HL-60/S4 treated with retinoic acid at 250 ng/mL for 4 days and 3 days (cell line): ENCODE data around the gene HOXC4.

Source experiments
- in situ Hi-C: fragments of 300-500 bp; cut with MboI; formaldehyde crosslinking; loops from 2 replicates; pipeline ENCODE4 v1.7.0; 2022; ENCODE audit warnings: low sequenced_read_pairs

The HOXC4 gene

DNA sequence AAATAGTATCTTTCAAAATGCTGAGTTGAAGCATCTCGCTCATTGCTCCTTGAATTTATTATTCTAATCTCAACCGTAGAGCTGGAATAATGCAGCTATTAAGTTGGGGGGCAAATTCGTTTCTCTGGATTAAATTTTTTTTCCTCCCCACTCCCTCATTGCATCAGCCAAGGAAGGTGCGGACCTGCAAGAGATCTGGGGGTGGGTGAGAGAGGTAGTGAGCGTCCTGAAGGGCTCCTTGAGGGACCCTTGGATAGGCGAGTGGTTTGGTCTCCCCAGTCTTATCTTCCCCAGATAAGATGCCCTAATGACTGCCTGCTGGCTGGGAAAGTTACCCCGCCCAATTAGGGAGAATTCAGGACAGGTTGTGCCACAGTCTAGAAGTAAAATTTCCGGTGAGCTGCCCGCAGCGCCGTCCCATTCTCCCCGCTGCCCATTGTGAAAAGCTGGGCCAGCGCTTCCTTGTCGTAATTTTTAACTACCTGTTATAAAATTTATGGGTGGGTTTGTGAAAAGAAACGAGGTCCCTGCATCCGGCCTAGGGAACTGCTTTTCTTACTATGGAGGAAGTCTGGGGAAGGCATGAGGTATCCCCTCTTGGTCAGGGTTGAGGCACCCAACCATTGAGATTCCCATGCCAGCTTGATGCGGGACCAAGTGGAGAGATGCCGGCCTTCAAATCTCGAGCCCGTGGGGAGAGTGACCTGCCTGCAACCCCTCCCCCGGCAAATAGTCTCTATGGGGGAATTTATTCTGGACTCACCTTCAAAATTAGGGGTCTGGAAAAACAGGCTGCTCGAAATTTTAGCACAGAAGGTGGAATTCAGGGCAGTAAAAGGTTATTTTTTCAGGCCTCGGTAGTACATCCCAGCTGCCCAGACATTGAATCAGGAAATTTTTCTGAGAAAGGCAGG, 38.4 kb upstream of the HOXC4 start:
- in situ Hi-C loops = no loop called here

DNA sequence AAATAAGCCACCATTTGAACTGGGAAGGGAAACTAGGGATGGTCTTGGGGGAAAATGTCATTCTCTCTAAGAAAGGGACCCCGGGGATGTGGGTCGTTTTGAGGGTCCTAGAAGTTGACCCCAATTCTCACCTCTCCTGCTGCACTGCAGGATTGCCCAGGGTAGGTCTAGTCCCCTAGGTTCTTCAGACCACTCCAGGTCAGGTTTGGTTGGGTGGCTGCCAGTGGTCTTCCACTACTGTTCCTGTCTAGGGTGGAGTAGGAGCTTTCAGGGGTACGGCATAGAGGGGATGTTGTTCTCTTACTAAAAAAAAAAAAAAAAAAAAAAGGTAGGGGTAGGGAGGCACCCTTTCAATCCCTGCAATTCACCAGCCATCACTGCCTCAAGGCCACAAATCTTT, 37.6 kb upstream of the HOXC4 start:
- in situ Hi-C loops = no loop called here

DNA sequence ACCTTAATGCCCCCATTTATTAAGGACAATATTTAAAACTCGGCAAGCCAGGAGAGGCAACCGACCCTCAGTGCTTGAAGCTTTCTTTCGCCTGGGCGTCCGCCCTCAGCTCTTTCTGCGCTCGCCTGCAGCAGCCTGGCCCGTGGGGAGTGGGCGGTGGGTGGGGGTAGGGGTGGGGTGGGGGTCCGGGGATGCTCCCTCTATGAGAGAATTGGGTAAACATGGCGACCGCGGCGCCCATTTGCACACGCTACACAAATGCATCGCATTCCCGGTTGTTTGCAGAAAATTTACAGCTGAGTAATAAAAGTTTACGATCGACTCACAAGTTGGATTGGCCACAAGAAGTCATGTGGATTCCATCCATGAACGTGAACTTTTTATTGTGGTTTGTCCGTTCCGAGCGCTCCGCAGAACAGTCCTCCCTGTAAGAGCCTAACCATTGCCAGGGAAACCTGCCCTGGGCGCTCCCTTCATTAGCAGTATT, 37.1 kb upstream of the HOXC4 start:
- in situ Hi-C loops = no loop called here

DNA sequence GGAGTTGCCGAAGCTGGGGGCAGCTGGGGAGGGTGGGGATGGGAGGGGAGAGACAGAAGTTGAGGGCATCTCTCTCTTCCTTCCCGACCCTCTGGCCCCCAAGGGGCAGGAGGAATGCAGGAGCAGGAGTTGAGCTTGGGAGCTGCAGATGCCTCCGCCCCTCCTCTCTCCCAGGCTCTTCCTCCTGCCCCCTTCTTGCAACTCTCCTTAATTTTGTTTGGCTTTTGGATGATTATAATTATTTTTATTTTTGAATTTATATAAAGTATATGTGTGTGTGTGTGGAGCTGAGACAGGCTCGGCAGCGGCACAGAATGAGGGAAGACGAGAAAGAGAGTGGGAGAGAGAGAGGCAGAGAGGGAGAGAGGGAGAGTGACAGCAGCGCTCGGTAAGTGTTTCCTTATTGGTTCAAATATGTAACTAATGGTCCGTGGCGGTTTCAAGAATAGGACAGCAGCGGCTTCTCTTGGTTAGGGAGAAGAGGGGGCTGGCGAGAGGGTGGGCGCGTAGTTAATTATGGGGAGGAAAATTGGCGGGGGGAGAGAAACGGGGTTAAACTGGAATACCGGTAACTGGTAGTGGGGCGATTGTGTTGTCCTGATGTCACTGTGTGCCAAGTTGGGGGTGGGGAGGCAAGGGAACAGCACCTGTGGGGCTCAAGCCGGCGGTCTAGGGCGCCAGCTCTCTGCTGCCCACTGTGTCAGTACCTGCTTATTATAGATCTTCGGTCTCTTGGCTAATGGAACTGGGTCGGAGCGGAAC, 36.4 kb upstream of the HOXC4 start:
- in situ Hi-C loops = no loop called here

DNA sequence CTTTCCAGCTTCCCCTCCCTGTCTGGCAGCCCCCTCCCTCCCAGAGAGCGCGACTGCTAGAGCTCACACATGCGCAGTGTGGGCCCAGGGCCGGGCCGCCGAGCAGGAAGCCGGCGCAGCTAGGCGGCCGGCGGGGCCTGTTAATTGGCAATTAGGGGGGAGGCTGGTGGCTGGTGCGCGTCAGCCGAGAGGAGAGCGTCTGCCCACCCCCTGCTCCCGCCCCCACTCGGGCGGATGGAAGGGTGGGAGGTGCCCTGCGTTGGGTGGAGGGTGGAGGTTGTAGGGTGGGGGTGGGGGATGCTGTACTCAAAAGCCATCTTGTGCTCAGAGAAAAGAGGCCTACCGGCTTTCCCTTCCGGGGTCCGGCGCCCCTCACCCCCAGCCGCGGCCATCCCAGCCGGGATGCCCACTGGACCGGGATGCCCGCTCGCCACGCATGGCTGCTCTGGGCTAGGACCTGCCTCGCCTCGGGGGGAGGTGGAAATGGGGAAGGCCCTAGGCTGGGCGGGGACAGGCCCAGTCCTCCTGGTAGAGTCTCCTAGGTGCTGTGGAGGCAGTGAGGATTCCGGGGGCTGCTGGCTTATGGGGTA, 35.7 kb upstream of the HOXC4 start:
- in situ Hi-C loops = no loop called here

DNA sequence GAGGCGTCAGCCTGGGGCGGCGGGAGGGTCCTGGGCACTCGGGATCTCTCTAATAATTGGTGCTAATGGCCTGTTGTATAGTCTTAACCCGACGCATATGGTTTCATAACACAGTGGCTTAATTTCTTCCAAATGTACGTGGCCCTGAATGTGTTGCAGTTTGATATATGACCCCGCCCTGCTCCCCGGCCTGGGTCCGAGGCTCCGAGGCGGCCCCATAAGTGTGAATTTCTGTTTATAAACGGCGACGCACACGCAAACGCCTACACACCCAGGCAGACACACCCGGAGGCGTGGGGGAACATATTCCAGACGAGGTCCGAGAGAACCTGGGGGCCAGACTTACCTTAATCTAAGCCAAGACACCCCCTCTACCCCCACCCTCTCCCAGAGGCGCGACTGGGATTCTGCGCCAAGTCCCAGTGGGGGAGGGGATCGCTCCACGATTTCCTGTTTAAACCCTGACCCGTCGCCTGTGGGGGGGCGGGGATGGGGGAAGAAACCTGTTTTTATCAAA, 35.1 kb upstream of the HOXC4 start:
- in situ Hi-C loops = no loop called here

DNA sequence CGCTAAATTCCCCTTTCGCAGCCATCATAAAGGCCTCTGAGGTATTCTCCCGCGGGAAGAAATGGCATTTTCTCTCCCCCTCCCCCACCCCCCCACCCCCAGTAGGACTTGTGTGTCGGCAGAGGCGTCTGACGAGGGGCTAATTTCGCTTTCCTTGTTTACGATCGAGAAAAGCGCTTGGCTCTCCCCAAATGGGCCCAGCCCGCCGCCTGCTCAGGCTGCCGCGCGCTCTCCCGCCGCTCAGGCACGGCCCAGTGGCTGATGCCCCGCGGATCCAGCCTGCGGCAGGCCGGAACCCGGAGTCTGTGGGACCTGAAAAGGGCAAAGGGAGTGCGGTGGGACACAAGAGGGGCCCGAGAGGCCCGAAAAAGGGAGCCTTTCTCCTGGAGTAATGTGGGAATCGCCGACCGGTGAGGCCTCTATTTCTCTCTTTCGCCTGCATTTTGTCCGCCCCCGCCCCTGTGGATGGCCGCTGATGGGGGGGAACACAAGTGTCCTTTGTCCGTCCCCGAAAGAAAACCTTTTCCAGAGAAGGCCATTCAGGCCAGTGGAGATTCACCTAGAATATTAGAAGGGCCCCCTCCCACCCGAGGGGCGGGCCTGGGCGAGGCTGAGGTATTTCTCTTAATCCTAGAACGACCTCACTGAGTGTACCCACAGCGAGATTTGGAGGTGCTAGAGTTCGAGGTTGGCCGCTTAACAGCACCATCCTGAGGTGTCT, 34.4 kb upstream of the HOXC4 start:
- in situ Hi-C loops = no loop called here

DNA sequence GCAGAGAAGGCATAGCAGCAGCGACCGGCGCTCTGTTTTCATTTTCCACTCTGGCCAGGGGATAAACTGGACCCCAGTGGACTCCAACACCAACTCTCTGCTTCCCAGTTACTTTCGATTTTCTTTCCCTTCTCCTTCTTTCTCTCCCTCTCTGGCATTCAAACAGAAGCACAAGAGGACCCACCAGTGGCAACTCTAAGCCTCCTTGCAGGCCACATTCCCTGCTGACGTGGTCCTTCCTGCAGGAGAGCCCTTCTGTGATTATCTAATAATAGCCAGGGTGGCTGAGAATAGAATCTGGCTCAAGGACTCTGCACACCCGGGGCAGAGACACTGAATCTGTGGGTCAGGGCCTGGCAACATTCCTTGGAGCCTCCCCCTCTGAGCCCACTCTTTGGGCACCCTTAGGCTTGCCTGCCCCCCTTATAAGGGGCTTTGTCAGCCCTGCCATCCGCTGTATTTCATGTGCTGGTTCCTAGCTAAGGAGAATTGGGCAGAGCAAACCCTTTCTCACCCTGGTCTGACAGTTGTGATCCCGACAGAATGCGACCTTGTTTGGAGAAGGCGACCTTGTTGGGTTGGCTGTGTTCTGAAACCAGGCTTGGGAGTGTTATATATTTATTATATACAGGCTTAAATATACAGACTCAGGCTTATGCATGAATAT, 33.6 kb upstream of the HOXC4 start:
- in situ Hi-C loops = loop anchor here (10.0 kb wide), 1 partner anchor 185 kb away; no protein-coding TSS in a partner anchor

DNA sequence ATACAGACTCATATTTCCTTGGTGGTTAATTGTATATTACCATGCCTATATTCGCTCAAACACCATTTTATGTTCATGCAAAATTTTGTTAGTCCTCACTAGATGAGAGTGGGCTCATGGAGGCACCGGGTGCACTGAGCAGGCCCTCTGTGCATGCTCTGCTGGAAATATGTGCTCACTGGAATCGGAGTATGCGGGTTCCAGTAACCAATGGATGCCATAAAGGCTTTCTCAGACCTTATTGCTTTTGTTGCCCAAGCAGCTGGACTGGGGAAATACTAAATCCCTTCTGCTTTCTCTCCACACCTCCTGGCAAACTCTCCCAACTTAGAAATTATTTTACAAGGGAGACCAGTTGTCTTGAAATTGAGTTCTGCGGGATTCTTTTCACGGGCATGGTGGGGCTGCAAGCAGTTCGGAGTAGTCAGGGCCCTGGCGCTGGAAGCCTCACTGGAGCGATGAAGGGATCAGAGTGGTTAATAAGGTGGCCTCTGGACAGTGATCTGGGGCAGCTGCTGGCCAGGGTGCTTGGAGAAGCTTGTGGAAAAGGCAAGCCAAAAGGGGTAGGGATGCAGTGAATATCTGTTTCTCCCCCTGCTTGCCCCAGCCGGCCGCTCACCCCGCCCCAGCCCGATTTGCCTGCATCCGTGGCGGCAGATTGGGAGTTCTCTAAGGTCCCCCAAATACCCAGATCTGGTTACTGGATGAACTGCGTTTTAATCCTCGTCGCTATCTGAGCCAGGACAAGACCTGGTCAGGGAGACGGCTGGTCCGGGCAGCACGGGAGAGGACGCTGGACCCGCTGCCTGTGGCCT, 32.8 kb upstream of the HOXC4 start:
- in situ Hi-C loops = loop anchor here (10.0 kb wide), 1 partner anchor 184 kb away; no protein-coding TSS in a partner anchor

DNA sequence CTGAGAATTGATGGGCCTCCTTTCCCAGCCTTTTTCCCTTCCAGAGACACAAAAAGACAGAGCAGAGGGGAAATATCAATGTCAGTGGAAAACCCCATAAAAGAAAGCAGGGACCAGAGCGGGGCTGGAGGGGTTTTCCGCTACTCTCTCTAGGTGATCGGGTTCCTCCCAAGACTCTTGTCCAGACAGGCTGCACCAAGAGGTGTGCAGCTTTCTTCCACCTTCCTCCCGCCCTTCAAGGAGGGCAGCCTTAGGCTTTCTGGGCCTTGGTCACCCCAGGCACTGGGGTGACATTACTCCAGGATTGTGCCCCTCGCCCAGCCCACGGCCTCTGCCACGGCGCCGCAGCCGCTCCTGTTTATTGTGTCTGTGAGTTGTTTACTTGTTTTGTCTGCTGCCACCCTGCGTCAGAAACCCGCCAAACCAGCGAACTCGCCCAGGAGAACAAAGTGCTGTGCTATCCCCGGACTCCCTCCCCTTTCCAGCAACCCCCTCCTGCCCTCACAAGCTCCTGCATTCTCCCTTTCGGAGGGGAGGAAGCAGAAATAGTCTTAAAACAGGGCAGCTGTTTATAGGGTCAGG, 32.1 kb upstream of the HOXC4 start:
- in situ Hi-C loops = loop anchor here (10.0 kb wide), 1 partner anchor 183 kb away; no protein-coding TSS in a partner anchor

DNA sequence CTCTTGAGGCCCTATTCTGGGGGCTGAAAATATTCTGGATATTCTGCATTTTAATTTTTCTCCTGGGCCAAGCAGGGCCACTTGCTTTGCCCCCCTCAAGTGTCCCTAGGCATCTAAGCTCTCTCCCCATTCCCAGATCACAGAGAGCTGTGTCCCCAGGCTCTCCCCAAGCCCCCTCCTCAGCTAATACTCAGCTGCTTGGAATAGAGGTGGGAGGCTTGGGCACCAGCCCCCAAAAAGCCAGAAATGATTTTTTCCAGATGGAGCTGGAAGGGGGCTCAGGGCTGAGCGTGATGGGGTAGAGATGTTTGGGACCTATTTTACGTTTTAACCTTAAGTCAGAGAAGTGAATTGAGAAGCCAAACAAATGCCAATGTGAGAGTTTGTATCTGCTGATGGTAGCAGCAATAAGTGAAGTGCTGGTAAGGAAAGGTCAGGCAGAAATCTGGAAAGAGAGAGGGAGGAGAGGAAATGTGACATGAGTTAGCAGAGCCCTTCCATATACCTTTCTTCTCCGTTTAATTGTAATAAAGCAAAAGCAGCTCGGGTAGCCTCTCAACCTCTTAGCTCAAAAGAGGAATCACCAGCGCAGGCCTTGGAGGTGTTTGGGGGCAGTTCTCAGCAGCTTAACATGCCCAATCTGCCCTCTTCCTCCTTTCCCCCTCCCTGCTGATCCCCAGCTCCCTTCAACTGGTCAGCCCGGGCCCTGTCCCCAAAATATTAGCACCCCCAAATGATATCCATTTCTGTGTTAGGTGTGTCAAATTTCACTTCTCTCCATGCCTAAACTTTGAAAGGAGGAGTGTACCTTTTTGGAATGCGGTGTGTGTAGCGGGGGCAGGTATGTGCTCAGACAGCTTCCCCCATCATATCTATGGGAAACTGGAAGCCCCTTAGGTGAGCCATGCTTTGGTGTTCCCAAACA, 30.4 kb upstream of the HOXC4 start:
- in situ Hi-C loops = loop anchor here (10.0 kb wide), 1 partner anchor 182 kb away; no protein-coding TSS in a partner anchor

DNA sequence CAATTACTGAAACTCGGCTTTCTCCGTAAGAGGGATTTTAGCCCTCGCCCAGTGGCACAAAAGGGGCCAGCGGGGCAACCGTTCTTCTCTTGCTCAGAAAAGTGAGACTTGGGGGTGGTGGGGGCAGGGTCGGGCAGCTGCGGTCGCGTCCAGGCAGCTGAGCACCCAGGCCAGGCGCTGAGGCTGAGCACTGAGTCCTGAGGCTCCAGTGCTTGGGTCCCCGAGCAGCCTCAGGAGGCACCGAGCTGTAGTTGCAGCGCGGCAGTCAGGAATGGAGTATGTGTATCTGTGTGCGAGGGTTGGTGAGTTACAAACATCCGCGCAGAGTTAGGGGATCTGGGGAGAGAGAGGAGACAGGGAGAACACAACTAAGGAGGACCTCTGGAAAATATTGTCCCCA, 29.5 kb upstream of the HOXC4 start:
- in situ Hi-C loops = loop anchor here (10.0 kb wide), 1 partner anchor 181 kb away; no protein-coding TSS in a partner anchor

DNA sequence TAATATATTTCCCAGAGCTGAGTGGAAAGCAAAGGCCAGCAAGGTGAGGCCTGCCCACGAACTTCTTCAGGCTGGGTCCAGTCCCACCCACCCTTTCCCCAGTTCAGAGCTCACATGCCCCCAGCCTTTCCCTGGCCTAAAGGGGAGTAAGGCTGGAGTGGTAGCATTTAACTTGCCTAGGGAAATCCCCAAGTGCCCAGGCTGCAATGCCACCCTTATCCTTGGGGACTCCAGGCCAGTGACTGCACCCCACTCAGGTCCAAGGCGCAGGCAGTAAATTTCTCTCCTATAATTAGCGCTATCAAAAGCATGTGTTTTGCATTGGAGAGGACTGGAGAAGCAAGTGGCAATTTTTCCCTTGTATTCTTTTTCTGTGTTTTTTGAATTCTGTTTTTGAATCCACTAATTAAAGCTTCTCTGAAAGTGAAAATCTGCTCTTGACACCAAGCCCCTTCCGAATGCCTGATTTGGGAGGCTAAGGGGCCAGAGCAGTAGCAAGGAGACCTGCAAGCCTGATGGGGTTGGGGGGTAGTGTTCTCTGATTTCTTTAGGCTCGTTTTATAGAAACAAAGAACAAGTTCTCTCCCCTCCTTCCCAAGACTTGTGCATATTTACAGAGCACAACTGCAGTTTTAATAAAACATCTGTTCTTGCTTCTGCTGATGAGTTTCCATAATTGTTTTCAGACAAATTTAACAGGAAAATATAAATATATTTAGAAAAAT, 28.9 kb upstream of the HOXC4 start:
- in situ Hi-C loops = loop anchor here (10.0 kb wide), 1 partner anchor 180 kb away; no protein-coding TSS in a partner anchor

DNA sequence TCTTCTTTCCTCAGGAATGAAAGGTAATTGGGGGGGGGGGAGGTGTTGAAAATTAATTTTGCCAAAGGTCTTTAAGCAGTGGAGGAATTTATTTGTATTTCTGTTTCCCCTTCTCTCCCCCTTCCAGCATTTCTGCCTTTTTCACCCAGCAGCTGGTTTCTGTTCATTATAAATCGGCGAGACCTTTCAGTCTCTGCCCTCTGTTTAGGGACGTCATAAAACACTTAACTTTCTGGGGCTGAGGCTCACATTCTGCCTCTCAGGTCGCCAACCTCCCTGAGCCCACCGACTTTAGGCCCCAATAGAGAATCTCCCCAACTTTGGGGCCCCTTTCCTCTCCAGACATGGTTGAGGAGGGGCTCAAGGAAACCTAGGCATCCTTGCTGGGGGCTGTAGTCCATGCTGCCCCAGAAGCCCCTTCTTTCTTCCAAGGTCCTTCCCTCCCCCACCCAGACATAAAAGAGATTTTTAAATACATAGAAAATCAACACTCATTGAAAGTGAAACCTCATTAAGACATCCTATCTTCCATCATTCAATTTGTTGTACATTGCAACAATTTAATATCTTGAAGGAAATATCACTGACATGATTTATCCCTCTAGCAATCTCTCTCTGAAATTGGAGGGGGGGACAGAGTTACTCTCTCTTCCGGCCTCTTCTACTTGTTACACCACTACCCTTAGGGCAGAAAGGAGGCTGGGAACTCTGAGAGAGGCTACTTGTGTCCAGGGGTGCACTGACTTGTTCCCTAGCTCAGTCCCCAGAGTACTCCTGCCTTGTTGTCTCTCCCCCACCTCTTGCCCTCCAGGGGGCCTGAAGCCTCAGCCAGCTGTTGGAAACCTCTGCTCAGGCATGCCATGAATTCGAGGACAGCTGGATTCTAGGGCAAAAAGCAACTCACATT, 27.9 kb upstream of the HOXC4 start:
- in situ Hi-C loops = loop anchor here (10.0 kb wide), 1 partner anchor 179 kb away; no protein-coding TSS in a partner anchor

DNA sequence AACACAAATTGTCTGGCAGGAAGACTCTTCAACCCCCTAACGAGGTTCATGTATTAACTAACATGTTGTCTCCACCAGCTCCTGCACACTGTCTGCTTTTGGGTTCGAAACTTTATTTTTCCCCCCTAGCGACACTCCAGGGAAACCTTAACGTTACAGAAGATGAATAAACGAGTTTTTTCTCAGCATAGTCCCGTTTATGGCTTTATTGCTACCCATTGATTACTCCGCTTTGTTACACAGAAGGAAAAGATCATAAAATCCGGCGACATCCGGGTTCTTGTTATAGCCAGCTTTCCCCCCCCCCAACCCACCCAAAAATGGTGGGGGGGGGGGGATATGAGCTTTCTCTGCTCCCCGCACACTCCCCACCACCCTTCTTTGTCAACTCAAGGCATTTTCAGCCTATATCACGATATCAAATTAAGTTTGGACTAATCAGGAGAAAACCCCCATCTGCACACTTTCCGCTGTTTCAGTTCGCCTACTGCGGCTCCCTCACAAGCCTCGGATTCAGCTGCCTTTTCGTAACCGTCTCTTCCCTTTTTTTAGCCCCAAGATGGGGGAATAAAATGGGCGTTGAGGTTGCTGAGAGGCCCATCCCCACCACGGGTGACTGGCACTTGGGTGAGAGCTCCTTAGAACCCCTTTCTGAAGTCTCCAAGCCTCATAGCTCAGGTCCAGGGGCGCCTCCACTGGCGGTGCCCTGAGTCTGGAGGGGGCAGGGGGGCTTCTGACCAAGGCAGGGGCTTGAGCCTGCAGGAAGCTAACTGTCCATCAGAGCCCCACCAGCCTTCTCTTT, 26.8 kb upstream of the HOXC4 start:
- in situ Hi-C loops = loop anchor here (10.0 kb wide), 1 partner anchor 178 kb away; no protein-coding TSS in a partner anchor
